Measurements from ENCODE around the gene CLGN. TPM values are rescaled to one million over a fixed set of nuclear protein-coding genes. Genes with fewer than 3 reads are reported as not detected.
A peak's percentile ranks its signal among the peaks of the same experiment; 100 is the strongest.

The CLGN gene
- polyA plus RNA-seq, 6 donors from 2014 or later: 0.20 TPM; not detected in 5

- ATAC-seq (ENCODE audit: low read depth in 2 of 2) (no peak), DNase-seq (no peak)
- Mint-ChIP-seq H3K4me1 (peaks cover 0 to 11% (median 4%) of the 10 kb centered on the region in 3 donors), H3K4me3 (no peak overlapping the region), H3K27me3 (no peaks in the 10 kb centered on the region), H3K36me3 (no peaks in the 10 kb centered on the region), H3K9me3 (no peaks in the 10 kb centered on the region), H3K27ac (no peak overlapping the region)
These were observed 59.7 kb downstream of the CLGN start for GRCh38 chr4:140367738-140368137.

GRCh38 chr4:140363558-140363957, 63.9 kb downstream of the CLGN start:
- peaks cover 0 to 14% (median 5%) of the 10 kb centered on the region in 3 donors for H3K4me1 Mint-ChIP-seq
- no peak overlapping the region for H3K4me3 Mint-ChIP-seq
- no peaks in the 10 kb centered on the region for H3K36me3 Mint-ChIP-seq
- H3K27ac Mint-ChIP-seq: no peak overlapping the region
- H3K9me3 Mint-ChIP-seq: no peaks in the 10 kb centered on the region
- H3K27me3 Mint-ChIP-seq: peaks cover 0 to 4% (median 0%) of the 10 kb centered on the region in 3 donors
- ATAC-seq (ENCODE audit: low read depth in 2 of 2) (no peak), DNase-seq (no peak)

GRCh38 chr4:140363051-140363450, 64.4 kb downstream of the CLGN start:
- DNase-seq (no peak), ATAC-seq (ENCODE audit: low read depth in 2 of 2) (no peak)
- Mint-ChIP-seq H3K4me1 (peaks cover 0 to 14% (median 5%) of the 10 kb centered on the region in 3 donors), H3K36me3 (no peaks in the 10 kb centered on the region), H3K27me3 (peaks cover under 1 to 4% (median 2%) of the 10 kb centered on the region in 3 donors), H3K9me3 (no peaks in the 10 kb centered on the region), H3K4me3 (no peak overlapping the region), H3K27ac (no peak overlapping the region)

DNA sequence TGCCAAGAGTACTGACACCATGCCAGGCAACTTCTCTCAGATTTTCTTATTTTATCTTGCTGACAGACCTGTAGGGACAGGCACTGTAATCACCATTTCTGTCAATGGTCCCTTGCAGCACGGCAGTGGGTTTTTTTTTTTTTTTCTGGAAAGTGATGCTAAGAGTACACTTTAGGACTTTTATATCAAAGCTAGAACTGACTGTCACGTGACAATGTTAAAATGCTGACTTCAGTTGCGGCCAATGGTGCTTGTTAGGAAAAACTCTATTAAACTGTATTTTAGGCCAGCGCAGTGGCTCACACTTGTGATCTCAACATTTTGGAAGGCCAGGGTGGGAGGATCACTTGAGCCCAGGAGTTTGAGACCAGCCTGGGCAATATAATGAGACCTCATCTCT, 66.3 kb downstream of the CLGN start:
- H3K4me1 Mint-ChIP-seq: peaks cover 0 to 14% (median 5%) of the 10 kb centered on the region in 3 donors
- H3K36me3 Mint-ChIP-seq: no peaks in the 10 kb centered on the region
- H3K27me3 Mint-ChIP-seq: peaks cover 9 to 11% (median 11%) of the 10 kb centered on the region in 3 donors
- H3K9me3 Mint-ChIP-seq: no peaks in the 10 kb centered on the region
- no peak for ATAC-seq (ENCODE audit: low read depth in 2 of 2)
- no peak for DNase-seq
- no peak overlapping the region for H3K4me3 Mint-ChIP-seq
- no peak overlapping the region for H3K27ac Mint-ChIP-seq

GRCh38 chr4:140359562-140360427, 67.7 kb downstream of the CLGN start:
- Mint-ChIP-seq H3K36me3 (no peaks in the 10 kb centered on the region), H3K4me3 (no peak overlapping the region), H3K9me3 (no peaks in the 10 kb centered on the region), H3K4me1 (peaks cover 0 to 14% (median 5%) of the 10 kb centered on the region in 3 donors), H3K27ac (peak overlapping the region in 2 of 6 donors; percentile 51 to 58), H3K27me3 (peaks cover 9 to 11% (median 11%) of the 10 kb centered on the region in 3 donors)
- DNase-seq (peak; percentile 77), ATAC-seq (ENCODE audit: low read depth in 2 of 2) (peak; percentile 97 to 98)

- no peak for DNase-seq
- Mint-ChIP-seq H3K4me3 (no peak overlapping the region), H3K4me1 (peaks cover 0 to 14% (median 5%) of the 10 kb centered on the region in 3 donors), H3K27ac (peak overlapping the region in 1 of 6 donors; percentile 14), H3K9me3 (no peaks in the 10 kb centered on the region), H3K36me3 (no peaks in the 10 kb centered on the region), H3K27me3 (peaks cover 9 to 11% (median 11%) of the 10 kb centered on the region in 3 donors)
- ATAC-seq (ENCODE audit: low read depth in 2 of 2): no peak
These were observed 69.2 kb downstream of the CLGN start for GRCh38 chr4:140358281-140358680.

DNA sequence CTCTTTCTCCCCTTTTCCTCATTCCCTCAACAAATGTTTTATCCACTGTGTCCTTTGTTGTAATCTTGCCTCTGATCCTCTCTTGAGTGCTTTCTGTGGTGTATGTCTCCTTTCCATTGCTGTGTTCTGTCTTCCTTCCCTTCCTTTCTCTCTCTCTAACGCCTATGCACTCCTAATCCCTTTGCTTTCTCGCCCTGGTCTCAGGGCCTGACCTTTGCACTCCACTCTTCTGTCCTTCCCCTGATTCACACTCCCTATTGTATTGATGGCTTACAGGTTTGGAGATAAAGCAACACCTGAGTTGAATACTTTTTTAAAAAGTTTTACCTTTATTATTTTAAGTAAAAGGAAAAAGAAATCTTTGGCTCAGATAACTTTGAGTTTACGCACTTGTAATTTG, 69.6 kb downstream of the CLGN start:
- ATAC-seq (ENCODE audit: low read depth in 2 of 2) (no peak), DNase-seq (no peak)
- Mint-ChIP-seq H3K9me3 (no peaks in the 10 kb centered on the region), H3K4me3 (no peak overlapping the region), H3K27ac (no peak overlapping the region), H3K27me3 (peaks cover 9 to 11% (median 11%) of the 10 kb centered on the region in 3 donors), H3K4me1 (peaks cover 0 to 14% (median 5%) of the 10 kb centered on the region in 3 donors), H3K36me3 (no peaks in the 10 kb centered on the region)

- no peak for ATAC-seq (ENCODE audit: low read depth in 2 of 2)
- Mint-ChIP-seq H3K36me3 (no peaks in the 10 kb centered on the region), H3K4me3 (no peak overlapping the region), H3K9me3 (no peaks in the 10 kb centered on the region), H3K4me1 (peaks cover 0 to 6% (median 5%) of the 10 kb centered on the region in 3 donors), H3K27ac (no peak overlapping the region), H3K27me3 (peaks cover 9 to 20% (median 16%) of the 10 kb centered on the region in 3 donors)
- DNase-seq: no peak
These were observed 72.2 kb downstream of the CLGN start for GRCh38 chr4:140355288-140355687.

DNA sequence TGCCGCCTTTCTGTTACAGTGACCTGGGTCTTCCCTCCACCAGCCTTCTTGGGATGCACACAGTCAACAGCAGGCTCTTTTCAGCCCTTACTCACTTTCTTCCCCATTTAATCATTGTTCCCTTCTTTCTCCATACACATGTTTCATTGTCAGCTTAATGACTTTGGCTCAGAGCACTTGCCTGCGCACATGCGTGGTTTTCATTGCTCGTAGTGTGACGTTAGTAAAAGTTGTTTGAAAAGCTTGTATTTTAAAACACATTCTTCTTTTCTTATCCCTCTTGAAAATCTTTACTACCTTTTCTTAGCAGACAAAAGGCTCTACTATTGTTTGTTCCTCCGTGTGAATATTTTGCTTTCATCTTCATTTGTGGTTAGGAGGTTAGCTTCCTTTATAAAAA, 73.7 kb downstream of the CLGN start:
- DNase-seq (no peak), ATAC-seq (ENCODE audit: low read depth in 2 of 2) (no peak)
- no peaks in the 10 kb centered on the region for H3K4me1 Mint-ChIP-seq
- no peaks in the 10 kb centered on the region for H3K36me3 Mint-ChIP-seq
- H3K4me3 Mint-ChIP-seq: peak overlapping the region in 1 of 8 donors; percentile 17
- H3K9me3 Mint-ChIP-seq: no peaks in the 10 kb centered on the region
- H3K27ac Mint-ChIP-seq: no peak overlapping the region
- H3K27me3 Mint-ChIP-seq: peaks cover 5 to 30% (median 26%) of the 10 kb centered on the region in 3 donors

DNA sequence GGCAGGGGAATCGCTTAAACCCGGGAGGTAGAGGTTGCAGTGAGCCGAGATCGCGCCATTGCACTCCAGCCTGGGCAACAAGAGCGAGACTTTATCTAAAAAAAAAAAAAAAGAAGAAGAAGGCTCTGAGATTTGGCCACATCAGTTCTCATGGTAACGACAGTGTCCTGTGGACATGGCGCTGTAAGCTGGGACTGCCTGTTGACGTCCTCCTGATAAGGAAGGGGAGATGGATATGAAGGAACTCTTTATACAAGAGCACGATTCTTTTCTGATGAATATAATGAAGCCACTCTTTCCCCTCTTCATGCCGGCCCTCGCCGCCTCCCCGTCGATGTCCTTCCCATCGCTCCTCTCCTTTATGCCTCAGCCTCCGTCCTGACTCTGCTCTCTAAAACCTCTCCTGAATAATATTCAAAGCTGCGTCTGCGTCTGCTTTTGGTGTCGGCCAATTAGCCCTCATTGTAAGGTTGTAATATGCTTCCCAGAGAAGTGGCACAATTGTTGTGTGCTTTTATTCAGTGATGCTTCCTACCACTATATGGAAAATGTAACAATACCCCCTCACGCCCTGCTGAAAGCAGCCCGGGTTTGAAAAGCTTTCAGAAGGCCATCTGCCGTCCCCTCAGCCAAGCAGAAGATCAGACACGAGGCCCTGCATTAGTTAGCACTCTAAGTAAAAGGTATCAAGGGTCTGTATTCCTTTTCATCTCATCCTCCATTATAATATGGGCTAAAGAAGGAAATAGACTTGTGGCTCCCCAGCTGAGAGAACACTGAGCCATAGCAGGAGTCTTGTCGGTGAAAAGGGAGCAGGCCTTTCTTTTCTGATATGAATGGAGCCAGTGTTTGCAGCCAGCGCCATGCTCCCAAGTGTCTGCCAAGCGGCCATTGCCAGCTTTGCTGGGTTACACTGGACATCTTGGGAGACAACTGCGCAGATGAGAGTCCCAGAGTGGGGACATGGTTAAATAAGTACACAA, 76.1 kb downstream of the CLGN start:
- Mint-ChIP-seq H3K4me3 (no peak overlapping the region), H3K9me3 (no peaks in the 10 kb centered on the region), H3K27me3 (peaks cover 6 to 24% (median 22%) of the 10 kb centered on the region in 3 donors), H3K36me3 (no peaks in the 10 kb centered on the region), H3K27ac (peak overlapping the region in 1 of 6 donors; percentile 24), H3K4me1 (no peaks in the 10 kb centered on the region)
- ATAC-seq (ENCODE audit: low read depth in 2 of 2) (no peak), DNase-seq (no peak)

DNA sequence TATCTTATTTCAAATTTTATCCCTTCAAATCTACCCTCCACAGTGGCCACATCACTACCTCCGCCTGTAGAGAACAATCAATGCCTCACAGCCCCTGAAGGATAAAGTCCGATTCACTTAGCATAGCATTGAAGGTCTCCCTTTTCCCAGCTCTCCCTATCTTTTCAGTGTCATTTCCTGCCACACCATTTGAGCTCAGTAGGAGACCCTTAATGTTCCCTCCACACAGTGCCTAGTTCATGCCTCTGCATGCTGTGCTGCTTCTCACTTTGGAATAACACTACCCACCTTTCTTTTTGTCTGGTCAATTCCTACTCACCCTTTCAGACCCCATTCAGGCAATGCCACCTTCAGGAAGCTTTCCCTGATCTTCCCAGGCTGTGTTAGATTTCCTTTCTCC, 77.6 kb downstream of the CLGN start:
- no peaks in the 10 kb centered on the region for H3K9me3 Mint-ChIP-seq
- H3K36me3 Mint-ChIP-seq: no peaks in the 10 kb centered on the region
- DNase-seq (no peak), ATAC-seq (ENCODE audit: low read depth in 2 of 2) (no peak)
- H3K27ac Mint-ChIP-seq: peak overlapping the region in 1 of 6 donors; percentile 62
- H3K4me1 Mint-ChIP-seq: no peaks in the 10 kb centered on the region
- H3K27me3 Mint-ChIP-seq: peaks cover 6 to 28% (median 26%) of the 10 kb centered on the region in 3 donors
- H3K4me3 Mint-ChIP-seq: no peak overlapping the region

DNA sequence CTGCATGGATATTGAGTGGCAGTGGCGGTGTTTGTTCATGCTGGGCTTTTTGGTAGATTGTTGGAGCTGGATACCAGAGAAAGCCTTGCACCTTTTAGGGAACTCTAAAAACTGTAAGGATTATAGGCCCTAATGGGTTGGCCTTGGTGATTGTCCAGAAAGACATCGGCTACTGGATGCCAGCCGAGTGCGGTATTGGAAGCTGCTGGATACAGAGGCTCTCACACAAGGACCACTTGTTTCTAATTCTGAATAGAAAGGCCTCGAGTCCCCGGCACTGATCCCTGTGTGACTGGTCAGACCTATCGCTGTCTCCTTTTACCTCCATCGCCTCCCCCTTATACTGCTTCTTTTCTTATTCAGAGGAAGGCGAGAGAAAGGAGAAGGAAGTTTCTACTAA, 81.3 kb downstream of the CLGN start:
- DNase-seq (no peak), ATAC-seq (ENCODE audit: low read depth in 2 of 2) (no peak)
- no peaks in the 10 kb centered on the region for H3K36me3 Mint-ChIP-seq
- no peak overlapping the region for H3K27ac Mint-ChIP-seq
- peaks cover 24 to 44% (median 35%) of the 10 kb centered on the region in 3 donors for H3K27me3 Mint-ChIP-seq
- no peaks in the 10 kb centered on the region for H3K9me3 Mint-ChIP-seq
- H3K4me1 Mint-ChIP-seq: peaks cover 0 to 6% (median 6%) of the 10 kb centered on the region in 3 donors
- H3K4me3 Mint-ChIP-seq: no peak overlapping the region

DNA sequence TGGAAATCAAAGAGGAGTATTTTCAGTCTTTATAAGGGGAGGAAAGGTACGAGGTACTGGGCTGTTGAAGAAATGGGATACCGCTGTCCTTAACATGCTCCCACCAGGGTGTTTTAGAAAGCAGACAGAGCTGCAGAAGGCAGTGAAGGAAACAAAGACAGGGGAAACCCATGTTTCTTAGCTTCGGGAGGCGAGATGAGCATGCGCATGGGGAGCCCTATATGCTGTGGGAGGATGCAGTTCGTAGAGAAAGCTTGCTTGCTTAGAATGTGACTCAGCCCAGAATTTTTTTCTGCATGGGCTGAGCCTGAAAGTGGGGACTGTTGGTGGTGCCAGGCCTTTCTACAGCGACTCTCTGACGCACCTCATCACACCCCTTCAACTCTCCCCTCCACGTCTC, 82.8 kb downstream of the CLGN start:
- H3K9me3 Mint-ChIP-seq: no peaks in the 10 kb centered on the region
- no peak overlapping the region for H3K27ac Mint-ChIP-seq
- peaks cover 0 to 6% (median 6%) of the 10 kb centered on the region in 3 donors for H3K4me1 Mint-ChIP-seq
- no peak overlapping the region for H3K4me3 Mint-ChIP-seq
- no peak for DNase-seq
- H3K27me3 Mint-ChIP-seq: peaks cover 24 to 32% (median 24%) of the 10 kb centered on the region in 3 donors
- no peaks in the 10 kb centered on the region for H3K36me3 Mint-ChIP-seq
- no peak for ATAC-seq (ENCODE audit: low read depth in 2 of 2)
